ENCODE data around the gene CYYR1. TPM values are rescaled to one million over a fixed set of nuclear protein-coding genes. Genes with fewer than 3 reads are reported as not detected.

The CYYR1 gene
- polyA plus RNA-seq, 5 donors: 73.3 to 94.2 (median 82.5) TPM

GRCh38 chr21:26443291-26443690, 129.8 kb downstream of the CYYR1 start:
- DNase-seq: no peak

GRCh38 chr21:26441149-26441548, 131.9 kb downstream of the CYYR1 start:
- no peak for DNase-seq

- no peak for DNase-seq
Observed at GRCh38 chr21:26438976-26439375, 134.1 kb downstream of the CYYR1 start.

GRCh38 chr21:26437326-26438009, 135.6 kb downstream of the CYYR1 start:
- DNase-seq: no peak

GRCh38 chr21:26433386-26433785, 139.7 kb downstream of the CYYR1 start:
- no peak for DNase-seq

GRCh38 chr21:26432410-26432809, 140.7 kb downstream of the CYYR1 start:
- no peak for DNase-seq

- no peak for DNase-seq
Observed at GRCh38 chr21:26425576-26425975, 147.5 kb downstream of the CYYR1 start.

GRCh38 chr21:26423511-26423910, 149.6 kb downstream of the CYYR1 start:
- no peak for DNase-seq

GRCh38 chr21:26422706-26423105, 150.4 kb downstream of the CYYR1 start:
- no peak for DNase-seq

GRCh38 chr21:26422138-26422537, 150.9 kb downstream of the CYYR1 start:
- no peak for DNase-seq

GRCh38 chr21:26421724-26422123, 151.4 kb downstream of the CYYR1 start:
- no peak for DNase-seq

Measured in right lung (tissue), 5 donors.